ENCODE results near the gene GALE.

DNA sequence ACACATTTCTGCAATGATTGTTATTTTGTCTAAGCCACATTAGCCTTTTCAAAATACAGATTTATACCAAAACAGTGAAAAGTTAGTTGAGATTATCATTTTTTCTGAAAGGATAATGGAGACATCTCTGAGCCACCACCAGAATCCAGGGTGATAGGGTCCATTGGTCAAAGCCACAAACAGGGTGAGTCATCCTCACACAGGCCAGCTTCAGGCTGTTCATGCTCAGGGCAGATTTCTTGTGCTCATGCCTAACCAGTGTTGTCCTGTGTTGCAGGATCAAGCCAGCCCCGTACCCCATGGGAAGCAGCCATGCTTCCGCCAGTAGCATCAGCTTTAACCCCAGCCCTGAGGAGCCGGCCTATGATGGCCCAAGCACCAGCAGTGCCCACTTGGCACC lies 43.9 kb downstream of the GALE start:
- TF ChIP-seq, protein P1, sequence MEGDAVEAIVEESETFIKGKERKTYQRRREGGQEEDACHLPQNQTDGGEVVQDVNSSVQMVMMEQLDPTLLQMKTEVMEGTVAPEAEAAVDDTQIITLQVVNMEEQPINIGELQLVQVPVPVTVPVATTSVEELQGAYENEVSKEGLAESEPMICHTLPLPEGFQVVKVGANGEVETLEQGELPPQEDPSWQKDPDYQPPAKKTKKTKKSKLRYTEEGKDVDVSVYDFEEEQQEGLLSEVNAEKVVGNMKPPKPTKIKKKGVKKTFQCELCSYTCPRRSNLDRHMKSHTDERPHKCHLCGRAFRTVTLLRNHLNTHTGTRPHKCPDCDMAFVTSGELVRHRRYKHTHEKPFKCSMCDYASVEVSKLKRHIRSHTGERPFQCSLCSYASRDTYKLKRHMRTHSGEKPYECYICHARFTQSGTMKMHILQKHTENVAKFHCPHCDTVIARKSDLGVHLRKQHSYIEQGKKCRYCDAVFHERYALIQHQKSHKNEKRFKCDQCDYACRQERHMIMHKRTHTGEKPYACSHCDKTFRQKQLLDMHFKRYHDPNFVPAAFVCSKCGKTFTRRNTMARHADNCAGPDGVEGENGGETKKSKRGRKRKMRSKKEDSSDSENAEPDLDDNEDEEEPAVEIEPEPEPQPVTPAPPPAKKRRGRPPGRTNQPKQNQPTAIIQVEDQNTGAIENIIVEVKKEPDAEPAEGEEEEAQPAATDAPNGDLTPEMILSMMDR (IDR thresholded peaks at IDR 0.05; ENCODE audit: low read depth, low read length) = no peak
- TF ChIP-seq EZH2phosphoT487 (IDR thresholded peaks at IDR 0.05; ENCODE audit: low read depth) = no peak

All from OCI-LY3 (cell line).